Measurements from ENCODE around the gene ATP2C2.

Gene ATP2C2

GRCh38 chr16:84453061-84453752 lies 84.9 kb downstream of the ATP2C2 start:
- DNase-seq = no peak

GRCh38 chr16:84454611-84455010 lies 86.3 kb downstream of the ATP2C2 start:
- no peak for DNase-seq

GRCh38 chr16:84455031-84455430 lies 86.7 kb downstream of the ATP2C2 start:
- no peak for DNase-seq

- no peak for DNase-seq
These were observed 90.5 kb downstream of the ATP2C2 start for GRCh38 chr16:84458606-84459532.

- no peak for DNase-seq
These were observed 91.2 kb downstream of the ATP2C2 start for GRCh38 chr16:84459533-84459894.

GRCh38 chr16:84459941-84460405 lies 91.6 kb downstream of the ATP2C2 start:
- DNase-seq = peak; percentile 69

- no peak for DNase-seq
These were observed 92.2 kb downstream of the ATP2C2 start for GRCh38 chr16:84460406-84461028.

- DNase-seq = peak; percentile 26
These were observed 92.7 kb downstream of the ATP2C2 start for GRCh38 chr16:84461029-84461412.

GRCh38 chr16:84461413-84462295 lies 93.3 kb downstream of the ATP2C2 start:
- no peak for DNase-seq

- no peak for DNase-seq
These were observed 94.2 kb downstream of the ATP2C2 start for GRCh38 chr16:84462296-84463210.

- DNase-seq = no peak
These were observed 94.9 kb downstream of the ATP2C2 start for GRCh38 chr16:84463221-84463620.

- no peak for DNase-seq
These were observed 95.8 kb downstream of the ATP2C2 start for GRCh38 chr16:84464116-84464515.

- no peak for DNase-seq
These were observed 96.8 kb downstream of the ATP2C2 start for GRCh38 chr16:84465154-84465553.

GRCh38 chr16:84466692-84467091 lies 98.4 kb downstream of the ATP2C2 start:
- DNase-seq = no peak

GRCh38 chr16:84467256-84467655 lies 98.9 kb downstream of the ATP2C2 start:
- no peak for DNase-seq

- no peak for DNase-seq
These were observed 99.4 kb downstream of the ATP2C2 start for GRCh38 chr16:84467709-84468108.

GRCh38 chr16:84471316-84471715 lies 103.0 kb downstream of the ATP2C2 start:
- no peak for DNase-seq

GRCh38 chr16:84471966-84472365 lies 103.6 kb downstream of the ATP2C2 start:
- no peak for DNase-seq

- DNase-seq = no peak
These were observed 107.4 kb downstream of the ATP2C2 start for GRCh38 chr16:84475643-84476240.

- no peak for DNase-seq
These were observed 108.1 kb downstream of the ATP2C2 start for GRCh38 chr16:84476401-84476800.

GRCh38 chr16:84477661-84478060 lies 109.3 kb downstream of the ATP2C2 start:
- DNase-seq = no peak
